Ascending aorta (tissue), 2 donors: ENCODE data around the gene SETX. TPM values are rescaled to one million over a fixed set of nuclear protein-coding genes. Genes with fewer than 3 reads are reported as not detected.

Experiments used
- DNase-seq, 2 donors: peaks; one replicate each; pipeline ENCODE4 v3.0.0-alpha.2; 2019; ENCODE audit warnings: low spot score in 2 of 2
- H3K27ac ChIP-seq, 2 donors: fragments of 200-600 bp; sonication (generic); one replicate each; pipeline ENCODE4 v1.5.1; 2016 to 2017; ENCODE audit warnings: mild to moderate bottlenecking in 1 of 2
- H3K27me3 ChIP-seq: fragments of 200-600 bp; sonication (generic); one replicate; pipeline ENCODE4 v1.5.1; 2017
- H3K36me3 ChIP-seq, 2 donors: fragments of 200-600 bp; sonication (generic); one replicate each; pipeline ENCODE4 v1.5.1; 2016
- H3K4me1 ChIP-seq, 2 donors: fragments of 200-600 bp; sonication (generic); one replicate each; pipeline ENCODE4 v1.5.1; 2016 to 2017; ENCODE audit warnings: mild to moderate bottlenecking in 1 of 2
- H3K4me3 ChIP-seq, 2 donors: fragments of 200-600 bp; sonication (generic); one replicate each; pipeline ENCODE4 v1.5.1; 2016 to 2017; ENCODE audit warnings: mild to moderate bottlenecking in 1 of 2
- H3K9me3 ChIP-seq, 2 donors: fragments of 200-600 bp; sonication (generic); one replicate each; pipeline ENCODE4 v1.5.1; 2016
- CTCF ChIP-seq, 3 experiments: fragments of 200-600 bp in 2 of 3; fragments of 450-650 bp in 1 of 3; sonication (generic) in 2 of 3; IDR thresholded peaks; one replicate each; pipeline ENCODE4 v1.5.1; 2016 to 2019; ENCODE audit warnings: antibody characterized with exemption in 3 of 3, mild to moderate bottlenecking in 1 of 3, moderate library complexity in 1 of 3
- intact Hi-C: fragments of 100-400 bp; cut with DNase I; formaldehyde crosslinking; loops from one replicate; pipeline ENCODE4 v1.15.1; 2023
- total RNA-seq: library from RNA; depleted of rRNA; stranded (reverse); fragments of >200 nt; gene quantifications from one replicate; pipeline ENCODE4 v1.1.0, GENCODE V29; 2016

Gene SETX
- total RNA-seq, 1 donor from 2014 or later: 31.2 TPM

DNA sequence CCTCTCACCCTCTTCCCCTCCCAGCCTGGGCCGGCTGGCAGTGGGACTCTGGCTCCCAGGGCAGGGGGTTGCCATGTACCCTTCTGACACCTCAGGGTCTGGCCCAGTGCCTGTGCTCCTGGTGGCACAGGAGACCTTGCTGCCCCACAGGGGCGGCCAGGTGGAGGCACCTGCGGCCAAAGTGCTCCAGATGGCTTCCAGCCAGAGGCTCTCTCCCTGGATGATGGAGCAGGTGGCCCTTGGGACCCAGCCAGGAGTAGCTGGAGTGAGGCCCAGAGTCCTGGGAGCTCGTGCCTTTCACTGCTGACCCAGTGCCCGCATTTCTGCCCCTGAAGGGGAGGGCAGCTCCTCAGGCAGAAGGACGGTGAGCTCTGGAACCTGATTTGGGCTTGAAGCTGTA, 105.7 kb downstream of the SETX start:
- Histone ChIP-seq H3K4me1 (no peaks in the 10 kb centered on the region), H3K36me3 (no peaks in the 10 kb centered on the region), H3K9me3 (no peaks in the 10 kb centered on the region), H3K27ac (no peak overlapping the region), H3K4me3 (no peak overlapping the region), H3K27me3 (no peaks in the 10 kb centered on the region)
- no peak for TF ChIP-seq CTCF (IDR thresholded peaks at IDR 0.05)
- DNase-seq: peak in 1 of 2 donors; percentile 47
- intact Hi-C loops: no loop called here

DNA sequence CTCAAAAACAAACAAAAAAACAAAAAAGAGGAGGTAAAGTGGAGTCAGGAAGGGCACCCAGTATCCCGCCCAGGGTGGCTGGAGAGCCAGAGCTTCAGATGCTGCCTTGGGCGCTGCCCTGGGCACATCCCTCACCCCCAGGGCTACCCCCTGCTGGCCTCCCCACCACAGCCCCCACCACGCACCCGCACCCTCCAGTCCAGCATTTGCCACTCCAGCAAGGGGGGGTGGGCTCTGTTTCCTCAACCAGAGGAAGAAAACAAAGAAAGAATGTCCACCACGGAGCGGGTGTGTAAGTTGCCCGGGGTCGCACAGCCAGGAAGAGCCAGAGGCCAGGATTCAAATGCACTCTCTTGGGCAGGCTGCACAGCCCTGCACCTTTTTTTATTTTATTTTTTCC, 106.8 kb downstream of the SETX start:
- H3K4me3 ChIP-seq: no peak overlapping the region
- no peak for TF ChIP-seq CTCF (IDR thresholded peaks at IDR 0.05)
- DNase-seq: no peak
- H3K27me3 ChIP-seq: no peaks in the 10 kb centered on the region
- no peaks in the 10 kb centered on the region for H3K36me3 ChIP-seq
- intact Hi-C loops: no loop called here
- no peak overlapping the region for H3K27ac ChIP-seq
- no peaks in the 10 kb centered on the region for H3K9me3 ChIP-seq
- no peaks in the 10 kb centered on the region for H3K4me1 ChIP-seq

GRCh38 chr9:132245465-132245864, 109.3 kb downstream of the SETX start:
- no peak for DNase-seq
- no peak for TF ChIP-seq CTCF (IDR thresholded peaks at IDR 0.05)
- no peaks in the 10 kb centered on the region for H3K9me3 ChIP-seq
- H3K27ac ChIP-seq: no peak overlapping the region
- no peaks in the 10 kb centered on the region for H3K36me3 ChIP-seq
- no peaks in the 10 kb centered on the region for H3K27me3 ChIP-seq
- H3K4me1 ChIP-seq: peaks cover 5 to 8% of the 10 kb centered on the region in 2 donors
- intact Hi-C loops: no loop called here
- H3K4me3 ChIP-seq: no peak overlapping the region

DNA sequence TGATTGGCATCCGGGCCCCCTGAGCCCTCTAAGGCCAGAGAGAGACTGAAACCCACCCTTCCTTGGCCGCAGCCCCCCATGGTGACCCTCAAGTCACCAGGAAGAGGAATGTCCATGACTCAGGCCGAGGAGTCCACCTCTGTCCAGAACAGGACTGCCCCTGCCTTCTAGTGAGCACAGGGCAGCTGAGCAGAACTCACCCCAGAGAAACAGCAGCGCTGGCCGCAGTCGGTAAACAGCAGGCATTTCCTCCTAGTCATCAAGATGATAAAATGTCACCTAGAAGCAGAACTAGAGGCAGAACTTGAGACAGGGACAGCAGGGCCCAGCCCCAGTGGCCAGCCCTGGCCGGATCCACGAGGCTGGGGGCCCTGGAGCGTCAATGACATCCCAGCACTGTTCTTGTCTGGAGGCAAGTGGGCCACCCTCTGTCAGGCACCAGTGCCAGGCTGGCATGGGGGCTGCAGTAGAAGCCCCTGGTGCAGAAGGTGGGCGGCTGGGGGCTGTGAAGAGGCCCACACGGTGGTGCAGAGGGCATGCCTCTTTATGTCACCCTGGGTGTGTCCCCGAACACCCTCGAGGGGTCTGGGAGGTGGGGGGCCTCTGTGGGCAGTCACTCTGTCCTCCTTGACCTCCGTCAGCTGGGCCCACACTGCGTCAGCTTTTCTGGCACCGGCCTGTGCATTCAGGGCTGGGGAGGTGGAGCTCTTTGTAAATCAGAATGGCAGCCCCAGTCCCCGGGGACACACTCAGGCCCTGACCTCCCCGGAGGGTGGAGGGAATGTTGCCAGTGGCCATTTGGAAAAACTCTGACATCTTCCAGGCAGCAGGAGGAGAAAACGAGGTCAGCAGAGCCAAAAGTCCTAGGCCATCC, 110.0 kb downstream of the SETX start:
- Histone ChIP-seq H3K27me3 (no peaks in the 10 kb centered on the region), H3K36me3 (no peaks in the 10 kb centered on the region), H3K27ac (peak overlapping the region in 1 of 2 donors; percentile 19), H3K4me3 (no peak overlapping the region), H3K4me1 (peaks cover 5 to 10% of the 10 kb centered on the region in 2 donors), H3K9me3 (no peaks in the 10 kb centered on the region)
- peak in 1 of 2 donors; percentile 62 for DNase-seq
- intact Hi-C loops: loop anchor here (5.0 kb wide), 2 partner anchors 78 to 168 kb away; partner anchors contain the start of gene MED27
- no peak for TF ChIP-seq CTCF (IDR thresholded peaks at IDR 0.05)

DNA sequence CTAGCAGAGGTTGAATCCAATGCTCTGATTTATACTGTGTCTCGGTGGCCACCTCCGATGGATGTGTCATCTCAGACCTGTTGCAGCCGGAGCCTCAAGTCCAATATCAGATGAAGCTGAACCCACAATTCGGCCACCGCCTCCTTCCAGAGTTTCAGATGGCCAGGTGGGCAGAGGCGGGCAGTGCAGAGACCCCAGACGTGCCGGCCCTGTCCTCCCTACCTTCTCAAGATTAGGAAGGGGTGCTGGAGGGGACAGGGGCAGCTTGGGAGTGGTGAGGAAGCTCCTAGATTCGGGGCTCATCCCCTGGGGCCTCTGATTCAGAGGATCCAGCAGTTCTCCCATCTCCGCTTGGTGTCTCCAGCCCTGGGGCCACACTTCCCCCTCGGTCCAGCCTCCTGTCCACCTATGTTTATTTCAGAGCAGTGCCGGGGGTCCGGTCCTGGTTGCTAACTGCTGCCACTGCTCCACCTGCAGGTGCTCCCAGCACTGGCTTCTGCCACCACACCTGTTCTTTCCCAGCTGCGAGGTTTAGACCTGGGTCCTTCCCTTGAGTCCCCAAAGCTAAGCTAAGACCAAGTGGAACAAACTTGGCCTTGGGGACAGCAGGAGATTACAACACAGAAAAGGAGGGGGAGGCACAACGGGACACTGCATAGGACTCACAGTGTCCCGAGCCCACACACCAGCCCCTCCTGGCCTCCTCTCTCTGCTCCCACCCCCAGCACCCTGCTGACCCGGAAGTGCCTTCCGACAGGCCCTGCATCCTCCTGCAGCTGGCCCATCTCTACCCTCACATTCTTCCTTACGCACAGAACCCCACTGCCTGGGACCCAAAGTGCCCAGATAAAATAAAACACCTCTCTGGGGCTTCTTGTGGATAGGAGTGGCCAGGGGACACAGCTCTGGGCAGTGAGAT, 111.4 kb downstream of the SETX start:
- no peak for TF ChIP-seq CTCF (IDR thresholded peaks at IDR 0.05)
- Histone ChIP-seq H3K4me1 (peaks cover 5 to 10% of the 10 kb centered on the region in 2 donors), H3K27me3 (no peaks in the 10 kb centered on the region), H3K9me3 (no peaks in the 10 kb centered on the region), H3K27ac (no peak overlapping the region), H3K4me3 (no peak overlapping the region), H3K36me3 (no peaks in the 10 kb centered on the region)
- intact Hi-C loops: loop anchor here (5.0 kb wide), 2 partner anchors 76 to 166 kb away; partner anchors contain the start of gene MED27
- peak in 1 of 2 donors; percentile 61 for DNase-seq
